Activated effector memory CD4-positive, alpha-beta T cell treated with Interleukin-2 at 50 U/mL for 16 hours (primary cell): ENCODE data around the gene MARS1.
"Not testable (repeated sequence)": the region's sequence is repeated elsewhere in the genome, so short reads cannot be mapped to it uniquely, and the experiment has no call there.

Source experiments
- DNase-seq: peaks from one replicate; pipeline ENCODE4 v3.0.0-alpha.2; 2020

MARS1 gene

GRCh38 chr12:57553343-57554202 is 65.7 kb downstream of the MARS1 start:
- DNase-seq = no peak

GRCh38 chr12:57554453-57554852 is 66.6 kb downstream of the MARS1 start:
- DNase-seq = no peak

DNA sequence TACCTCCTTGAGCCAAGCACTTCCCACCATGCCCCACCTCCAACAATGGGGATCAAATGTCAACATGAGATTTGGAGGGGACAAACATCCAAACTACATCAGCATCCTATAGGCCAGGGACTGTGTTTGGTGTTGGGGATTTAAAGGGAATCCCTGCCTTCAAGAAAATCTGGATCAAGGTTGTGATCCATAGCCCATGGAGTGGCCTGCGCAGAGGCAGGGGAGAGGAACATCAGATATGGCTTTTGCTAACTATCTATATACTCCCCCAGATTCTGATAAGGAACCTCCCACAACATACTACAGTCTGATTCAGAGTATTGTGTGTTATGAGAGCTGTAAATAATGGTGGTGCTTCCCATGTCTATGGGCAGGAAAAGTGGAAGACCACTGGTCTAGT is 67.0 kb downstream of the MARS1 start:
- DNase-seq = no peak

- DNase-seq = no peak
Measured at GRCh38 chr12:57558864-57559263, 71.0 kb downstream of the MARS1 start.

GRCh38 chr12:57560516-57560915 is 72.6 kb downstream of the MARS1 start:
- DNase-seq = no peak

GRCh38 chr12:57561117-57561516 is 73.2 kb downstream of the MARS1 start:
- DNase-seq = not testable (repeated sequence)

DNA sequence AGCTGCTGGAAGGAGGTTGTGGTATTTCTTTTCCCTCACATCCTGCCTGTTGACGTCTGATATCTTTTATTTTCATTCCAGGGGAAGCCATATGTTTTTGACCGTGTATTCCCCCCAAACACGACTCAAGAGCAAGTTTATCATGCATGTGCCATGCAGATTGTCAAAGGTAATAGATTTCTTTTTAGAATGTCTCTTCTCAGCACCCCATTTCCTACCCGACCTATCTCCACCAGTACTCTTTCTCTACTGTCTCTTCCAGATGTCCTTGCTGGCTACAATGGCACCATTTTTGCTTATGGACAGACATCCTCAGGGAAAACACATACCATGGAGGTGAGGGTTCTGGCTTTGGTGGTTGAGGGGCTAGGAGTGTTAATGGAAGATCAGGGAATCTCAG is 75.5 kb downstream of the MARS1 start:
- DNase-seq = no peak

- no peak for DNase-seq
Measured at GRCh38 chr12:57564178-57564740, 76.4 kb downstream of the MARS1 start.
